ENCODE data around the gene TMEM107.

Gene TMEM107

GRCh38 chr17:8209907-8210760 is 34.0 kb upstream of the TMEM107 start, which contains the start of gene AURKB:
Gene AURKB, minus strand, starts transcription at chr17:8210575. Its CDS starts 351 bp downstream, at chr17:8210224.
- Histone ChIP-seq H3K27ac (ENCODE audit: low read depth, low read length) (peak within 1 kb of the TSS; percentile 90), H2AFZ (ENCODE audit: low read depth, low read length, severe bottlenecking) (peak within 1 kb of the TSS; percentile 87), H3K4me3 (ENCODE audit: insufficient read depth, low read length, poor library complexity, severe bottlenecking) (peak within 1 kb of the TSS; percentile 94), H3F3A (ENCODE audit: insufficient read depth) (peaks cover 14% of the 10 kb centered on the region; the same call in 1 of the 2 replicates), H3K4me2 (ENCODE audit: low read depth, low read length, poor library complexity, severe bottlenecking) (peak within 1 kb of the TSS; percentile 98), H3K9me2 (replicated peaks; ENCODE audit: insufficient read depth, low read length) (no peaks in the 10 kb centered on the region), H3K9ac (ENCODE audit: low read length) (peak within 1 kb of the TSS; percentile 98), H3K36me3 (ENCODE audit: low read length) (peaks cover 15% of the 10 kb centered on the region; the same call in 1 of the 2 replicates), H4K20me1 (ENCODE audit: low read depth, low read length) (no peaks in the 10 kb centered on the region; the same call in 1 of the 2 replicates), H3K79me2 (ENCODE audit: insufficient read depth, low read length) (peaks cover 34% of the 10 kb centered on the region), H3K9me3 (ENCODE audit: insufficient read depth, low read length) (no peaks in the 10 kb centered on the region), H3K27me3 (ENCODE audit: low read length) (no peaks in the 10 kb centered on the region)
- TF ChIP-seq CTCF (IDR thresholded peaks at IDR 0.05; ENCODE audit: insufficient read depth, low read length, poor library complexity, severe bottlenecking) (no peak), EZH2phosphoT487 (conservative IDR thresholded peaks at IDR 0.05; ENCODE audit: low read length) (no peak)

DNA sequence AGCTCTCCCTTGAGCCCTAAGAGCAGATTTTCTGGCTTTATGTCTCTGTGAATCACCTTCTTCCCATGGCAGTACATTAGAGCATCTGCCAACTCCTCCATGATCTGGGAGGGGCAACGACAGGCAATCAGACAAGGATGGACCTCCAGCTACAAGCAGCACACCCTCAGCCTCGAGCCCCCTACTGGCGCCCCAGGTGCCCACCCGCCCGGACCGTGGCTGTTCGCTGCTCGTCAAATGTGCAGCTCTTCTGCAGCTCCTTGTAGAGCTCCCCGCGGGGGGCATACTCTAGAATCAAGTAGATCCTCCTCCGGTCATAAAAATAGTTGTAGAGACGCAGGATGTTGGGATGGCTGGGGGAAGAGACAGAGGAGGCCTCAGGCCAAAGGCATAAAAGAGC is 30.4 kb upstream of the TMEM107 start:
- Histone ChIP-seq H4K20me1 (ENCODE audit: low read depth, low read length) (no peaks in the 10 kb centered on the region; the same call in 1 of the 2 replicates), H2AFZ (ENCODE audit: low read depth, low read length, severe bottlenecking) (no peak overlapping the region), H3K4me3 (ENCODE audit: insufficient read depth, low read length, poor library complexity, severe bottlenecking) (no peak overlapping the region), H3K9me3 (ENCODE audit: insufficient read depth, low read length) (no peaks in the 10 kb centered on the region), H3K9ac (ENCODE audit: low read length) (no peak overlapping the region), H3K4me2 (ENCODE audit: low read depth, low read length, poor library complexity, severe bottlenecking) (no peak overlapping the region), H3F3A (ENCODE audit: insufficient read depth) (peaks cover 30% of the 10 kb centered on the region), H3K9me2 (replicated peaks; ENCODE audit: insufficient read depth, low read length) (no peaks in the 10 kb centered on the region), H3K36me3 (ENCODE audit: low read length) (peaks cover 20% of the 10 kb centered on the region; the same call in 1 of the 2 replicates), H3K79me2 (ENCODE audit: insufficient read depth, low read length) (peaks cover 34% of the 10 kb centered on the region), H3K27ac (ENCODE audit: low read depth, low read length) (no peak overlapping the region), H3K27me3 (ENCODE audit: low read length) (no peaks in the 10 kb centered on the region)
- no peak for TF ChIP-seq CTCF (IDR thresholded peaks at IDR 0.05; ENCODE audit: insufficient read depth, low read length, poor library complexity, severe bottlenecking)
- no peak for TF ChIP-seq EZH2phosphoT487 (conservative IDR thresholded peaks at IDR 0.05; ENCODE audit: low read length)

DNA sequence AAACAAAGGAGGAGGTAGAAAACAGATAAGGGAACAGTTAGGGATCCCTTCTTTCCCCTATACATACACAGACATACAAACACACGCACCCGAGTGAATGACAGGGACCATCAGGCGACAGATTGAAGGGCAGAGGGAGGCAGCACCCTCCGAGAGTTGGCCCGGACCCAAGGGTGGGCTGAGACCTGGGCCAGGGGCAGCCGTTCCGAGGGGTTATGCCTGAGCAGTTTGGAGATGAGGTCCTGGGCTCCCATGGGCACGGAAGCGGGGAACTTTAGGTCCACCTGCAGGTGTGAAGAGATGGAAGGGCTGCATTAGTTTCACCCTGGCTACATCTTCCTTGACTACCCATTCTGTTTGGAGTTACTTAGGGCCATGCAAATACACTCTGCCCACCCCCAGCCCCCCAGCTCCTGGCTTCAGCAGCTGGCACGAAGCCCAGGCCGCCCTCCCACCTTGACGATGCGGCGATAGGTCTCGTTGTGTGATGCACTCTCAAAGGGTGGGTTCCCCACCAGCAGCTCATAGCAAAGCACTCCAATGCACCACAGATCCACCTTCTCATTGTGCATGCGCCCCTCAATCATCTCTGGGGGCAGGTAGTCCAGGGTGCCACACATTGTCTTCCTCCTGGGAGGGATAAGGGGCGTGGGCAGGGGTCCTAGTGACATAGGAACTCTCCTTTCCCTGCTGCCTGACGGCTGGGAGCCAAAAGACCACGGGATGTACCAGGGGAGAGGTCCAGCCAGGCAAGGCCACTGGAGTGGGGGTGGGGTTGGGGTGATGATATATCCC is 28.8 kb upstream of the TMEM107 start:
- H3K4me2 ChIP-seq (ENCODE audit: low read depth, low read length, poor library complexity, severe bottlenecking), result no peak overlapping the region
- no peaks in the 10 kb centered on the region for H3K9me3 ChIP-seq (ENCODE audit: insufficient read depth, low read length)
- H2AFZ ChIP-seq (ENCODE audit: low read depth, low read length, severe bottlenecking), result no peak overlapping the region
- H3F3A ChIP-seq (ENCODE audit: insufficient read depth), result peaks cover 35% of the 10 kb centered on the region
- H3K27ac ChIP-seq (ENCODE audit: low read depth, low read length), result no peak overlapping the region
- peaks cover 29% of the 10 kb centered on the region for H3K79me2 ChIP-seq (ENCODE audit: insufficient read depth, low read length)
- H3K27me3 ChIP-seq (ENCODE audit: low read length), result no peaks in the 10 kb centered on the region
- H3K9ac ChIP-seq (ENCODE audit: low read length), result no peak overlapping the region
- H4K20me1 ChIP-seq (ENCODE audit: low read depth, low read length), result no peaks in the 10 kb centered on the region; the same call in 1 of the 2 replicates
- TF ChIP-seq CTCF (IDR thresholded peaks at IDR 0.05; ENCODE audit: insufficient read depth, low read length, poor library complexity, severe bottlenecking), result no peak
- TF ChIP-seq EZH2phosphoT487 (conservative IDR thresholded peaks at IDR 0.05; ENCODE audit: low read length), result no peak
- peaks cover 20% of the 10 kb centered on the region; the same call in 1 of the 2 replicates for H3K36me3 ChIP-seq (ENCODE audit: low read length)
- H3K9me2 ChIP-seq (replicated peaks; ENCODE audit: insufficient read depth, low read length), result no peaks in the 10 kb centered on the region
- no peak overlapping the region for H3K4me3 ChIP-seq (ENCODE audit: insufficient read depth, low read length, poor library complexity, severe bottlenecking)
